Vagina (tissue), 2 donors: ENCODE measurements around the gene ZNF436.

ENCODE experiments used
- CTCF ChIP-seq, 3 experiments: fragments of 450-650 bp in 2 of 3; fragments of 200-600 bp in 1 of 3; sonication (generic) in 1 of 3; IDR thresholded peaks; one replicate each; pipeline ENCODE4 v1.5.1; 2017 to 2019; ENCODE audit warnings: antibody characterized with exemption in 3 of 3, mild to moderate bottlenecking in 2 of 3, moderate library complexity in 2 of 3
- POLR2A ChIP-seq, 2 donors: fragments of 450-650 bp; IDR thresholded peaks; one replicate each; pipeline ENCODE4 v1.6.1; 2017; ENCODE audit warnings: antibody characterized with exemption in 2 of 2, mild to moderate bottlenecking in 2 of 2, moderate library complexity in 2 of 2

DNA sequence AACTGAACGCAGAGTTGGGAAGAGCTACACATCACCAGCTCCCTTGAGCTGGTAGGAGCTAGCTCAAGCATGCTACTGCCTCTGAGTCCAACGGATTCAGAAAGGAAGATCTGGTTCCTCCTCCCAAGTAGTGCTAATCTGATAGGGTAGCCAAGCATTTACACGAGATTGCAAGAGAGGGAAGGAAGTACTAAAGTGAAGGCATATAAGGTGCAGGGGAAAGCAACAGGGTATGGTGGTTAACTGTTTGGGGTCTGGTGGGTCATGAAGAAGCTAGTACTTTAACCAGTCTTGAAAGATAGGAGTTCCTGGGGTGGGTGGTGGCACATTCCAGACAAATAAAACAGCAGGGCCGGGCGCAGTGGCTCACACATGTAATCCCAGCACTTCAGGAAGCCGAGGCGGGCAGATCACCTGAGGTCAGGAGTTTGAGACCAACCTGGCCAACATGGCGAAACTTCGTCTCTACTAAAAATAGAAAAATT lies 20.2 kb upstream of the ZNF436 start:
- TF ChIP-seq CTCF (IDR thresholded peaks at IDR 0.05) = no peak
- no peak for TF ChIP-seq POLR2A (IDR thresholded peaks at IDR 0.05)
